Loucy (cell line): ENCODE results near the gene ABHD2.

Experiments used
- H2AFZ ChIP-seq: fragments of 200-600 bp; sonication (generic); 2 replicates; pipeline ENCODE4 v1.6.0; 2016; ENCODE audit warnings: antibody characterized with exemption, mild to moderate bottlenecking, low read length, moderate library complexity
- H3F3A ChIP-seq: fragments of 200-600 bp; 2 replicates; pipeline ENCODE4 v1.6.0; 2016; ENCODE audit warnings: antibody characterized with exemption, low read depth, mild to moderate bottlenecking
- H3K27me3 ChIP-seq: fragments of 200-600 bp; sonication (generic); 2 replicates; pipeline ENCODE4 v1.6.1; 2014; ENCODE audit warnings: low read length, mild to moderate bottlenecking; ENCODE audit not compliant: insufficient read depth, poor library complexity, severe bottlenecking
- H3K36me3 ChIP-seq: fragments of 200-600 bp; sonication (generic); 2 replicates; pipeline ENCODE4 v1.6.1; 2016; ENCODE audit warnings: low read length; ENCODE audit not compliant: insufficient read depth
- H3K4me1 ChIP-seq: fragments of 200-600 bp; sonication (generic); 2 replicates; pipeline ENCODE4 v1.5.1; 2014; ENCODE audit warnings: low read length, mild to moderate bottlenecking; ENCODE audit not compliant: insufficient read depth, poor library complexity, severe bottlenecking
- H3K4me2 ChIP-seq: fragments of 200-600 bp; sonication (generic); 2 replicates; pipeline ENCODE4 v1.6.0; 2014; ENCODE audit warnings: antibody characterized with exemption, low read length, low read depth, mild to moderate bottlenecking; ENCODE audit not compliant: poor library complexity, severe bottlenecking
- H3K4me3 ChIP-seq: fragments of 200-600 bp; sonication (generic); 2 replicates; pipeline ENCODE4 v1.5.1; 2014; ENCODE audit warnings: low read length, mild to moderate bottlenecking, mixed read lengths; ENCODE audit not compliant: poor library complexity, severe bottlenecking
- H3K79me2 ChIP-seq: fragments of 200-600 bp; sonication (generic); 2 replicates; pipeline ENCODE4 v1.6.1; 2014; ENCODE audit warnings: low read length; ENCODE audit not compliant: insufficient read depth
- H3K9ac ChIP-seq: fragments of 200-600 bp; sonication (generic); 2 replicates; pipeline ENCODE4 v1.6.0; 2014; ENCODE audit warnings: mild to moderate bottlenecking, low read depth, low read length, moderate library complexity; ENCODE audit not compliant: poor library complexity, severe bottlenecking
- H3K9me2 ChIP-seq: fragments of 200-600 bp; sonication (generic); replicated peaks from 2 replicates; pipeline ENCODE4 v1.6.1; 2016; ENCODE audit warnings: low read depth, low read length, mixed read lengths
- H3K9me3 ChIP-seq: fragments of 200-600 bp; sonication (generic); 2 replicates; pipeline ENCODE4 v1.6.1; 2014; ENCODE audit warnings: mild to moderate bottlenecking, antibody characterized with exemption, low read length, low read depth; ENCODE audit not compliant: insufficient read depth
- H4K20me1 ChIP-seq: fragments of 200-600 bp; sonication (generic); 2 replicates; pipeline ENCODE4 v1.6.0; 2014; ENCODE audit warnings: antibody characterized with exemption, low read length, mild to moderate bottlenecking; ENCODE audit not compliant: insufficient read depth, poor library complexity, severe bottlenecking
- EZH2phosphoT487 ChIP-seq: fragments of 200-600 bp; IDR thresholded peaks from 2 replicates; pipeline ENCODE4 v1.6.1; 2018; ENCODE audit warnings: antibody characterized with exemption, mild to moderate bottlenecking, moderate library complexity, borderline replicate concordance
- TF ChIP-seq, protein P1 (sequence below): fragments of 200-600 bp; sonication (generic); conservative IDR thresholded peaks from 2 replicates; pipeline ENCODE4 v1.5.1; 2014; ENCODE audit warnings: mild to moderate bottlenecking, antibody characterized with exemption, low read length

ABHD2 gene

DNA sequence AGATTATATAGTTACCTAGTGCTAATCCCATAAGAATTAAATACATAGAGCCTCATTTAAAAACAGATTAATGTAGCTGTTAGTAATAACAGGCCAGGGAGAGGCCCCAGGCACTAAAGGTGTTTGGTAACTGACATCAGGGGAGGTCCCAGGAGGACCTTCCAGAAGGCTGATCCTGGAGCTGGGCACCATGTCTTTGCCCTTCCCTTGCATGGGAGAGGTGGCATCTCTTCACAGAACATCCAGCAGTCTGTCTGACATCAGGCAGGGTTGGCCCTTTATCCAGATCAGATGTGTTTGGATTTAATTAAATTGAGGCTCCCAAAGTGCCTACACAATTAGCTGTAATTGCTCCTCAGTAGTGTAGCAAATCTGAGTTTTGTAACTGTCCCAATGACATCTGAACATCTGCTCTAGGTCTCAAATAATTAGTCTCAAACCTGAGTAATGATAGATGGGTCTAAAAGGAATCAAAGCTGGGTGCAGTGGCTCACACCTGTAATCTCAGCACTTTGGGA is 80.1 kb downstream of the ABHD2 start:
- H3K9me3 ChIP-seq, result no peaks in the 10 kb centered on the region
- no peak for TF ChIP-seq EZH2phosphoT487
- TF ChIP-seq, protein P1, sequence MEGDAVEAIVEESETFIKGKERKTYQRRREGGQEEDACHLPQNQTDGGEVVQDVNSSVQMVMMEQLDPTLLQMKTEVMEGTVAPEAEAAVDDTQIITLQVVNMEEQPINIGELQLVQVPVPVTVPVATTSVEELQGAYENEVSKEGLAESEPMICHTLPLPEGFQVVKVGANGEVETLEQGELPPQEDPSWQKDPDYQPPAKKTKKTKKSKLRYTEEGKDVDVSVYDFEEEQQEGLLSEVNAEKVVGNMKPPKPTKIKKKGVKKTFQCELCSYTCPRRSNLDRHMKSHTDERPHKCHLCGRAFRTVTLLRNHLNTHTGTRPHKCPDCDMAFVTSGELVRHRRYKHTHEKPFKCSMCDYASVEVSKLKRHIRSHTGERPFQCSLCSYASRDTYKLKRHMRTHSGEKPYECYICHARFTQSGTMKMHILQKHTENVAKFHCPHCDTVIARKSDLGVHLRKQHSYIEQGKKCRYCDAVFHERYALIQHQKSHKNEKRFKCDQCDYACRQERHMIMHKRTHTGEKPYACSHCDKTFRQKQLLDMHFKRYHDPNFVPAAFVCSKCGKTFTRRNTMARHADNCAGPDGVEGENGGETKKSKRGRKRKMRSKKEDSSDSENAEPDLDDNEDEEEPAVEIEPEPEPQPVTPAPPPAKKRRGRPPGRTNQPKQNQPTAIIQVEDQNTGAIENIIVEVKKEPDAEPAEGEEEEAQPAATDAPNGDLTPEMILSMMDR, result no peak
- peaks cover 14% of the 10 kb centered on the region for H3K4me1 ChIP-seq
- H3K9ac ChIP-seq, result no peak overlapping the region
- peaks cover 19% of the 10 kb centered on the region; the same call in 1 of the 2 replicates for H3K36me3 ChIP-seq
- H2AFZ ChIP-seq, result no peak overlapping the region
- H3F3A ChIP-seq, result no peaks in the 10 kb centered on the region
- H3K27me3 ChIP-seq, result no peaks in the 10 kb centered on the region
- no peaks in the 10 kb centered on the region for H3K9me2 ChIP-seq
- no peaks in the 10 kb centered on the region for H3K79me2 ChIP-seq
- H3K4me2 ChIP-seq, result no peak overlapping the region
- no peak overlapping the region for H3K4me3 ChIP-seq
- H4K20me1 ChIP-seq, result no peaks in the 10 kb centered on the region

DNA sequence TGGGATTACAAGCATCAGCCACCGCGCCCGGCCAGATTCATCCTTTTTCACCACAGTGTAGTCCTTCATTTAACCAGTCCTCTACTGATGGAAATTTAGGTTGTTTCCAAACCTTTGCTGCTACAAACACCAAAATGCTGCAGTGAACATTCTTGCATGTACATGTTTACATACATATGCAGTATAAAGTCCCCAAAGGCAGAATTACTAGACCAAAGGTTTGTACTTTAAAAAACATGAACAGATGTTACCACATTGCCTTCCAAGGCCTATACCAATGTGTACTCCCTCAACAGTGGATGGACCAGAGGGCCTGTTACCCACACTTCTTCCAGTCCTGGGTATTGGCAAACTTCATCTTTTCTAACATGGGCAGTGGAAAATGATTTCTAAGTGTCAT is 82.1 kb downstream of the ABHD2 start:
- TF ChIP-seq EZH2phosphoT487, result no peak
- TF ChIP-seq, protein P1, result no peak
- Histone ChIP-seq H4K20me1 (no peaks in the 10 kb centered on the region), H3K9me3 (no peaks in the 10 kb centered on the region)

DNA sequence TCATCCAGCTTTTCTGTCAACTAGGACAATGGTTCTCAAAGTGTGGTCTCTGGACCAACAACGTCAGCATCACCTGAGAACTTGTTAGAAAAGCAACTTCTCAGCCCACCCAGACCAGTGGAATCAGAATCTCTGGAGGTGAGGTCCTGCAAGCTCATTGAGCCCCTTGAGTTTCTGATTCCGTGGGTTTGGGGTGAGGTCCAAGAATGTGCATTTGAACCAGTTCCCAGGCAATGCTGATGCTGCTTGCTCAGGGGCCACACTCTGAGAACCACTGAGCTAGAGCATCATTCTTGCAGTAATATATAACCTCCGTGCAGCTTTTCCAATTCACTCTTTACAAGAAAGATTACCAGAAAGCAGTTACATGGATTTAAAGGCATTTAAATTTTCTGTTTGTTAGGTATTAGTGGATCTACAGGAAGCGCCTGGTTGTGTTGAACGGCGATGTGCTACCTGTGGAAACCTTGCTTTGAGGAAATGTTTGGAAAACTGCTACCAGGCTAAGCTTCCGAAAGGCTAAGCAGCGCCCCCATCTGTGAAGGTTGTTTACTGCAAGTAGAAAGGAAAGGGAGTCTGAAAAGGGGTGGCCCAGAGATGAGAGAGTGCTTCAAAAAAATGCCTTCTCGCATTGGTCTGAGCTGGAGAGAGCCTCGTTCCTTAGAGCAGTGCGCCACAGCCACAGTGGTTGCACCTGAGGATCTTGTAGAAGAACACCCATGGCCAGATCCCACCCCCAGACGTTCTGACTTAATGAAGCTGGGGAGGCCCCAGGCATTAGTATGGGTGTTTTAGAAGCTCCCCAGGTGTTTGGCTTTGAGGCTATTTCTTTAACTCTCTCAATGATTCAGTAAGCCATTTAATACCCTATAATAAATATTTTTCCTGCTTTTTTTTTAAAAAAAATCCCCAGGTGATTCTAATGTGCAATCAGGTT is 83.1 kb downstream of the ABHD2 start:
- Histone ChIP-seq H3K9ac (no peak overlapping the region), H3K4me3 (no peak overlapping the region), H3K27me3 (no peaks in the 10 kb centered on the region), H3K9me3 (no peaks in the 10 kb centered on the region), H2AFZ (no peak overlapping the region), H3F3A (no peaks in the 10 kb centered on the region), H3K9me2 (no peaks in the 10 kb centered on the region), H3K79me2 (no peaks in the 10 kb centered on the region), H3K4me2 (no peak overlapping the region), H4K20me1 (no peaks in the 10 kb centered on the region), H3K4me1 (peaks cover 14% of the 10 kb centered on the region), H3K36me3 (peaks cover 23% of the 10 kb centered on the region; the same call in 1 of the 2 replicates)
- no peak for TF ChIP-seq EZH2phosphoT487
- TF ChIP-seq, protein P1, result peak; percentile 97

More for the DNA sequence above, 82.1 kb downstream of the ABHD2 start:
- Histone ChIP-seq H3K4me2 (no peak overlapping the region), H3K4me3 (no peak overlapping the region), H2AFZ (no peak overlapping the region), H3K36me3 (peaks cover 14% of the 10 kb centered on the region; the same call in 1 of the 2 replicates), H3K79me2 (no peaks in the 10 kb centered on the region), H3K9ac (no peak overlapping the region), H3K4me1 (peaks cover 14% of the 10 kb centered on the region), H3F3A (no peaks in the 10 kb centered on the region), H3K27me3 (no peaks in the 10 kb centered on the region), H3K9me2 (no peaks in the 10 kb centered on the region)
